Activated CD8-positive, alpha-beta memory T cell treated with anti-CD3 and anti-CD28 coated beads for 1 hour (primary cell): Measurements from ENCODE around the gene NTM.

Source experiments
- DNase-seq, 2 donors: peaks; one replicate each; pipeline ENCODE4 v3.0.0-alpha.2; 2020; ENCODE audit warnings: low read depth in 1 of 2; ENCODE audit errors: extremely low read depth in 1 of 2

The NTM gene

DNA sequence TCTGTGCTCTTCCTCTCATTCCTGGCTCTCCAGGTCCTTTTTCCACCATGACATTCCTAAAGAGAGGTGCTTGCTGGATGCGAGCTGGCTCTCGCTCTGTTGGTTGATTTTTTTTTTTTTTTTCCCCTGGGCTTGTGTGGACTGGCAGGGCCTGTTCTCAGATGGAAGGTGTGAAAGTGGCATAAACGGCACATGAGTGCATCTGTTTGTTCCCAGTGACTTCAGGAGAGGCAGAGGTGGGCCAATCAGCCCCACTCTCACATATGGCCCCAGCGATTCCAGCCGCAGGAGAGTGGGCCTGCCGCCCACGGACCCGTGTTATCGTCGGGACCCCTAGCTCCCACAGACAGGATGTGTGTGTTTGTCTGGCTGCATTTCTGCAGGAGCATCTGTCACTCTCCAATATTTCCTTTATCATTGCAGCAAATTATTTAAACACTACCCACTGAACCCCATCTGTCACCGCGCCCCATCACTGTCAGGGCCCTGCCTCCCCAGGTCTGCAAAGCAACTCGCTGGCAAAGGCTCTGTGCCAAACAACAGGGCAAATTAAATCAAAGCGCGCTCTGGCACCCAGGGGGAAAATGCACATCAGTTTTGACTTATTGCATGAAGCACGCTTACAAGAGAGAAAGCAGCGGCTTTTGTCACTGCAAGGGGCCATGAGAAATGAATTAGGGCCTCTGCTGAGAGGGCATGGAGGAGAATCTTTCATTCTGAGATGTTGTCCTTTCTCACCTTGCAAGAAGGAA, 886.3 kb downstream of the NTM start:
- no peak for DNase-seq

DNA sequence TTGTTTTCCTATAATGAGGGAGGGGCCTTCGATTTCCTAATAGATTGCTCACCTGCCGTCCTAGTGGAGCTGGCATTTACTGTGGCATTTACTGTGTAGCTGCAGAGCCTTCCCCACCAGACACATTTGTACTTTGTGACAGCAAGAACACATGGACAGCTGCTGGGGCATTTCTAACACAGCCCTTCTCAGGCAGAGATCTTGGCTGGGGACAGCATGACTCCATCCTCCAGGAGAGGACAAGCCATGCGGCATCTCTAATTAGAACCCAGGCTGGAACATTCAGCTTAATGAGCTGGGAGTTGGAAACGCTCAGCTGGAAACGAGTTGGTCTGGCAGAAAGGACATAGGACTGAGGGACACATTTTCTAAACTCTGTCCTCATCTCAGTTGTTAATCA, 887.5 kb downstream of the NTM start:
- no peak for DNase-seq

- DNase-seq, result no peak
These were observed 888.5 kb downstream of the NTM start for GRCh38 chr11:132258875-132259274.

DNA sequence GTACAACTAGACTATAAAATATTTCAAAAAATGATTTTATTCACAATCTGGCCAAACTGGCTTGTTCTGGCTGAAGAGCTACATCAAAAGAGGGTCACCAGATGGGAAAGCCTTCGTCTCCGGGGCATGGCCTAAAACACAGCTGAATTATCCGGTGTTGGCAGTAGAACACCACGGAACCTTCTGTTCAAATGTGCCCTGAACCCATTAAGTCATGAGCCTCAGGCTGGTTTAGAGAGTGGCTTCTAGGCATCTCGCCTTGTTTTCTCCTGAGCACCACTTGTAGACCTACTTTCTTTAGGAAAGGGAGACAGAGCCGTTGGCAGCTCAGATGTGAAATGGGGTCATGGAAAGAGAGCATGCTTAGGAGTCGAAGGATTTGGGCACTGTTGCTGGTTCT, 890.2 kb downstream of the NTM start:
- DNase-seq, result no peak

- DNase-seq, result no peak
These were observed 892.8 kb downstream of the NTM start for GRCh38 chr11:132263241-132263640.

DNA sequence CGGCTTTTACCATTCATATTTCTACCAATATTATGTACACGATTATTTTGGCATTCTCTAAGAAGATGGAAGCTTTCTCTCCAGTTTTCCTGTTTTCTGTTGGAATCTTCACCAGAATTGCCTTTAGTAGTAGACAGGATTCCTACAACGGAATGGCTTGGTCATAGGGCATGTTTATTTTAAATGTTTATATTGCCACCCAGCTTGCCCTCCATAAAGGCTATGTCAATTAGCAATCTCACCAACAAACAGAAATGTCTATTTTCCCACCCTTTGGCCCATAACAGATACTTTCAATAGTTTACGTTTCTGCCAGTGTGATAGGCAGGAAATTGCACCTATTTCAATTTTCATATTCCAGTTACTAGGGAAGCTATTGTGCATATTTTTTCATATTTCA, 893.5 kb downstream of the NTM start:
- DNase-seq, result no peak

DNA sequence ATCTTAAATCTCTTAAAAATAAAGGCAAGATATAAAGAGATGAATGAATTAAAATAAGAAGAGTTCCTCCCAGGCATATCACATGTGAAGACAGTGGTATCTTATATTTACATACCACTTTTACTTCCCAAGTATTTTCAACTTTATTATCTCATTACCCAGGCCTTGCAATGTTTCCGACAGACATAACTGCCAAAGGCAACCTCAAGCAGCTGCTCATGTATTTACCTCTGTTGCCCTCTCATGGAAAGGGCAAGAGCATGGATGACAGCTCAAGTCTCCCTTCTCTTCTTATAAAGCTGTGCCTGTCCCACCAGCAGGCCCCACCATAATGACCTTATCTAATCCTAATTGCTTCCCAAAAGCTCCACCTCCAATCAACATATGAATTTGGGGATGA, 894.2 kb downstream of the NTM start:
- no peak for DNase-seq

- no peak for DNase-seq
These were observed 908.6 kb downstream of the NTM start for GRCh38 chr11:132278801-132279574.

DNA sequence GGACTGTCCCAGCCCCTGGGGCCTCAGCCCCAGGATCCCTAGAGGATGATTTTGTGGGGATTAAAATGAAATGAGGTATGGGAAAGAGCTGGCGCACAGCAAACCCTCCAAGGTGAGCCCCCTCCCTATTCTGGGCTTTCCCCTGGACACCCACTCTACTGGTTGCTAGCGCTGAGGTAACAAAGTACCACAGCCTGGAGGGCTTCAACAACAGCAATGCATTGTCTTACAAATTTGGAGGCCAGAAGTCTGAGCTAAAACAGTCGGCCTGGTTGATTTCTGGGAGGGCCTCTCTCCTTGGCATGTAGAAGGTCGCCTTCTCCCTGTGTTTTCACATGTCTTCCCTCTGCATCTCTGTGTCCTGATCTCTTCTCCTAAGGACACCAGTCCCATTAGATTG, 913.6 kb downstream of the NTM start:
- no peak for DNase-seq

DNA sequence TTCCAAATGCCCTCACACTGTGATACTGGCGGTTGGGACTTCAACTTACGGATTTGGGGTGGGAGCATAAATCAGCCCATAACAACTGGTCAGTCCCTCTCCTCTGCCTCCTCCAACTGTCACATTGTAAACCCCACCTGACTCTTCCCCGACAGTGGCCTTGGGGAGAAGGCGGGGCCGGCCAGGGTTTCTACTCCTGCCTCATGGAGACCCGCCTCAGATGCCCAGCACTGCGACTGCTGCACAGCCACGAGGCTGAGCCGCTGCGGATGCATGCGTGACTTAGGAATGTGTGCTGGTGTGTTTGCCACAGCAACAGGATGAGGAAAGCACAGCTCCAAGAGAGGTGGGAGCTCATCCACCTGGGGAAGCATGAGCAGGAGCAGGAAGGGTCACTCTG, 914.2 kb downstream of the NTM start:
- DNase-seq, result no peak

GRCh38 chr11:132285631-132286030, 915.2 kb downstream of the NTM start:
- no peak for DNase-seq

- DNase-seq, result no peak
These were observed 915.7 kb downstream of the NTM start for GRCh38 chr11:132286106-132286505.

- no peak for DNase-seq
These were observed 917.6 kb downstream of the NTM start for GRCh38 chr11:132288036-132288435.

GRCh38 chr11:132289590-132290256, 919.3 kb downstream of the NTM start:
- no peak for DNase-seq

GRCh38 chr11:132293586-132293985, 923.2 kb downstream of the NTM start:
- no peak for DNase-seq

DNA sequence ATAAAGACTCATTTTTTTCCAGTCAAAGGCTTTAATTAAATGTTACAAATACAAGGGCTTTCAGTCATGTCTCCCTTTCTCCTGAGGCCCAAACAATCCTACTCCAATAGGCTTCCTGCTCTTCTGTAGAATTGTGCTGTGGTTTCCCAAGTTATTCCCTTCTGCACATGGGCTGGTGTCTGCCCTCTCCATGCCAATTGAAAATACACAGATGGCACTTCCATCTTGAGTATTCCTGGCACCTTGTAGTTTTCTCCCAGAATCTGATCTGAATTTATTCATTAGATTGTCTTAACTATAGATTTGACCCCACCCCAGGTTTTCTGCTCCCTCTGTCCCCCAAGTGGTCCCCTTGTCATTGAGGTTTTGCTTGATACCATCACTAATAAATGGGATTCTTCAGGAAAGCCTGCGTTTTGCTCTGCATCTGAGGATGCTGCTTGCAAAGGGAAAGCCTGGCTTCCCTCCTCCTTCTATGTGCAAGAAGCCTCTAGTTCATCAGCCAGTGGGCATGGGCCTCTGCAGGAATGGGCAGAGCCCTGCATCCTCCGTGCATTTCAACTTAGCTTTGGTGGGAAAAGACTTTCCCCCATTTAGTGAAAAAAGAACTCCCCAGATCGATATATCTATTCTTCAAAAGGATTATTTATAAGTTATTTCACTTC, 926.7 kb downstream of the NTM start:
- DNase-seq, result no peak

- DNase-seq, result no peak
These were observed 927.9 kb downstream of the NTM start for GRCh38 chr11:132298357-132298756.

DNA sequence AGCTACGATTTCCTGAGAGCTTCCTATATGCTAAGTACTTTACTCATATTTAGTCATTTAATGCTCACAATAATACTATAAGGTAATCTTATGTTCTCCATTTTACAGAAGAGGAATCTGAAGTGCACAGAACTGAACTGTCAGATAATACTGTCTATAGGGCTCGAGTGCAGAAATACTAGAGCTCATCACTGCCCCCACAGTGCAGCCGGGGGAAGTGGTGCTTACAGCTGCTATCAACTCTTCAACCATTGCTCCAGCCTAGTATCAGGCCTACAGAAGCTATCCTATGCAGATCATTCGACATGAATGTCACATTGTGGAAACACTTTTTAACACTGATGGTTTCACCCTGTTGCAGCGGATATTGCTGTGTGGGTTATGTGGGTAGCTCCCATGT, 929.9 kb downstream of the NTM start:
- no peak for DNase-seq

DNA sequence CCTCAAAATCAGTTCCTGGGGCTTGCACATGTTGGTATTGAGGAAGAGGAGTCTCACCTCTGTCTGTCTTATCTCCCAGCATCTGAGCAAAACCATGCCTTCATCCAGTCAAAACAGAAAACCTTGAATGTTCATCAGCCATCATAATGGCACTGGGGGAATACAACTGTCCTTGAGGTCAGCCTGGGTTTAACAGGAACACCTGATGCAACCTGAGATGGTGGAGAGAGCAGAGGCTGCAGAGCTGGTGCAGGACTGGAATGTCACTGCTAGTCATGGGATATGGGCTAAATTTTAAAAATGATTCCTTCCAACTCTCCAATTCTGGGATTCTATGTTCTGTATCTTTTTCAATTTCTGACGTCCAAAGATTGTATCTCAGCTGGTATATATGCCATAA, 931.0 kb downstream of the NTM start:
- no peak for DNase-seq

- DNase-seq, result no peak
These were observed 931.5 kb downstream of the NTM start for GRCh38 chr11:132301900-132302299.

GRCh38 chr11:132307309-132308020, 937.0 kb downstream of the NTM start:
- DNase-seq, result no peak
